WTC11 (cell line): ENCODE data around the gene MTMR3. TPM values are rescaled to one million over a fixed set of nuclear protein-coding genes. Genes with fewer than 3 reads are reported as not detected.

Source experiments
- ATAC-seq: fragments of 200-7000 bp; cut with Tn5 transposase; 2 replicates; pipeline ENCODE4 v1.10.0; 2021; ENCODE audit warnings: mild to moderate bottlenecking, moderate library complexity
- CTCF ChIA-PET: fragments of 300-600 bp; sonication (Branson Sonifier 250); formaldehyde crosslinking; loops from one replicate; lab custom pipeline; 2021; ENCODE audit warnings: antibody characterized with exemption; lab: Charles Lee
- POLR2A ChIA-PET: fragments of 350-600 bp; sonication (Branson Sonifier 250); formaldehyde crosslinking; loops from one replicate; lab custom pipeline; 2021; ENCODE audit warnings: antibody characterized with exemption; lab: Charles Lee
- DNase-seq: peaks from one replicate; pipeline ENCODE4 v3.0.0; 2021; ENCODE audit warnings: low spot score
- H3K27ac Mint-ChIP-seq: 2 replicates; pipeline ENCODE4 v1.8.0; 2021; ENCODE audit warnings: mixed read lengths
- H3K27me3 Mint-ChIP-seq: 2 replicates; pipeline ENCODE4 v1.8.0; 2021; ENCODE audit warnings: low read depth, mild to moderate bottlenecking, moderate library complexity, mixed read lengths
- H3K36me3 Mint-ChIP-seq: 2 replicates; pipeline ENCODE4 v1.8.0; 2021; ENCODE audit warnings: mixed read lengths
- H3K4me1 Mint-ChIP-seq: 2 replicates; pipeline ENCODE4 v1.8.0; 2022; ENCODE audit warnings: mixed read lengths
- H3K4me3 Mint-ChIP-seq: 2 replicates; pipeline ENCODE4 v1.8.0; 2021; ENCODE audit warnings: mild to moderate bottlenecking, moderate library complexity, mixed read lengths
- H3K9me3 Mint-ChIP-seq: 2 replicates; pipeline ENCODE4 v1.8.0; 2021; ENCODE audit warnings: mixed read lengths
- AFF4 ChIP-seq: sonication (generic); formaldehyde crosslinking; IDR thresholded peaks from 2 replicates; pipeline ENCODE4 v1.8.1; 2023; ENCODE audit warnings: mild to moderate bottlenecking, missing genetic modification reagents, borderline replicate concordance
- CREB1 ChIP-seq: sonication (generic); formaldehyde crosslinking; IDR thresholded peaks from 2 replicates; pipeline ENCODE4 v1.8.0; 2023; ENCODE audit warnings: mild to moderate bottlenecking, missing genetic modification reagents
- CREM ChIP-seq: sonication (generic); formaldehyde crosslinking; IDR thresholded peaks from 2 replicates; pipeline ENCODE4 v1.8.1; 2022; ENCODE audit warnings: mild to moderate bottlenecking, missing genetic modification reagents, moderate library complexity
- CTCF ChIP-seq: fragments of 200-600 bp; IDR thresholded peaks from 2 replicates; pipeline ENCODE4 v1.8.0; 2022; ENCODE audit warnings: antibody characterized with exemption
- EMX1 ChIP-seq: fragments of 250-450 bp; sonication (Bioruptor Pico); IDR thresholded peaks from 2 replicates; pipeline ENCODE4 v1.8.0; 2021; ENCODE audit warnings: mild to moderate bottlenecking
- ESRRA ChIP-seq: sonication (generic); formaldehyde crosslinking; IDR thresholded peaks from 2 replicates; pipeline ENCODE4 v1.8.1; 2022; ENCODE audit warnings: mild to moderate bottlenecking, missing genetic modification reagents, borderline replicate concordance
- IRF1 ChIP-seq: sonication (generic); formaldehyde crosslinking; IDR thresholded peaks from 2 replicates; pipeline ENCODE4 v1.8.0; 2023; ENCODE audit warnings: missing genetic modification reagents
- MXD4 ChIP-seq: fragments of 250-450 bp; sonication (Bioruptor Pico); IDR thresholded peaks from 2 replicates; pipeline ENCODE4 v1.8.0; 2021; ENCODE audit warnings: mild to moderate bottlenecking, moderate library complexity, borderline replicate concordance
- PRDM15 ChIP-seq: sonication (generic); formaldehyde crosslinking; IDR thresholded peaks from 2 replicates; pipeline ENCODE4 v1.8.0; 2022; ENCODE audit warnings: missing genetic modification reagents
- SMAD3 ChIP-seq: sonication (generic); formaldehyde crosslinking; IDR thresholded peaks from 2 replicates; pipeline ENCODE4 v1.8.0; 2022; ENCODE audit warnings: missing genetic modification reagents, mild to moderate bottlenecking, borderline replicate concordance
- TP53 ChIP-seq: sonication (generic); formaldehyde crosslinking; IDR thresholded peaks from 2 replicates; pipeline ENCODE4 v1.8.1; 2023; ENCODE audit warnings: mild to moderate bottlenecking, missing genetic modification reagents
- ZNF121 ChIP-seq: sonication (generic); formaldehyde crosslinking; IDR thresholded peaks from 2 replicates; pipeline ENCODE4 v1.8.0; 2023; ENCODE audit warnings: missing genetic modification reagents
- ZNF138 ChIP-seq: sonication (generic); formaldehyde crosslinking; conservative IDR thresholded peaks from 2 replicates; pipeline ENCODE4 v1.8.1; 2022; ENCODE audit warnings: mild to moderate bottlenecking, moderate library complexity, missing genetic modification reagents
- ZNF232 ChIP-seq: sonication (generic); formaldehyde crosslinking; IDR thresholded peaks from 2 replicates; pipeline ENCODE4 v1.8.0; 2022; ENCODE audit warnings: mild to moderate bottlenecking, missing genetic modification reagents
- total RNA-seq: library from RNA; stranded (reverse); gene quantifications from 3 replicates; pipeline ENCODE4 v1.2.3, GENCODE V29; 2021

Gene MTMR3
- total RNA-seq, 1 experiment from 2014 or later = 19.2 TPM

- Mint-ChIP-seq H3K36me3 (peaks cover 5% of the 10 kb centered on the region), H3K4me3 (no peak overlapping the region), H3K27me3 (no peaks in the 10 kb centered on the region), H3K4me1 (peaks cover 7% of the 10 kb centered on the region), H3K27ac (no peak overlapping the region), H3K9me3 (no peaks in the 10 kb centered on the region)
- ChIA-PET POLR2A (no interaction called here), CTCF (no interaction called here)
- DNase-seq = no peak
- ATAC-seq = no peak
- no peak for TF ChIP-seq CREM (CRISPR knock-in tag)
- TF ChIP-seq AFF4 (CRISPR knock-in tag) = no peak
- no peak for TF ChIP-seq CREB1 (CRISPR knock-in tag)
- TF ChIP-seq ESRRA = no peak
- no peak for TF ChIP-seq PRDM15 (CRISPR knock-in tag)
Measured at GRCh38 chr22:29977107-29977506, 94.1 kb downstream of the MTMR3 start.

GRCh38 chr22:29979777-29980321, 96.9 kb downstream of the MTMR3 start:
- H3K27me3 Mint-ChIP-seq = no peaks in the 10 kb centered on the region
- no peak overlapping the region for H3K27ac Mint-ChIP-seq
- ATAC-seq (no peak), DNase-seq (no peak)
- H3K4me1 Mint-ChIP-seq = 0 out of 2 replicates have a peak, but pooled peaks cover under 1% of the 10 kb centered on the region
- CTCF ChIA-PET = interaction anchor here (1.0 kb wide), 1 partner anchor 25 kb away, joined by 5 read pairs; no protein-coding TSS in a partner anchor
- H3K36me3 Mint-ChIP-seq = peaks cover 5% of the 10 kb centered on the region
- no peak for TF ChIP-seq TP53 (CRISPR knock-in tag)
- TF ChIP-seq ZNF232 = no peak
- H3K9me3 Mint-ChIP-seq = no peaks in the 10 kb centered on the region
- POLR2A ChIA-PET = interaction anchor here (0.5 kb wide), 1 partner anchor 39 kb away, joined by 3 read pairs; no protein-coding TSS in a partner anchor
- H3K4me3 Mint-ChIP-seq = no peak overlapping the region

- no peak overlapping the region for H3K27ac Mint-ChIP-seq
- ATAC-seq (no peak), DNase-seq (no peak)
- H3K4me3 Mint-ChIP-seq = no peak overlapping the region
- ChIA-PET CTCF (no interaction called here), POLR2A (no interaction called here)
- no peaks in the 10 kb centered on the region for H3K27me3 Mint-ChIP-seq
- peaks cover 8% of the 10 kb centered on the region for H3K4me1 Mint-ChIP-seq
- H3K9me3 Mint-ChIP-seq = no peaks in the 10 kb centered on the region
- peaks cover 5% of the 10 kb centered on the region for H3K36me3 Mint-ChIP-seq
- no peak for TF ChIP-seq MXD4 (CRISPR knock-in tag)
- peak; percentile 58; the same call in 1 of the 2 replicates for TF ChIP-seq ZNF121 (CRISPR knock-in tag)
Measured at GRCh38 chr22:29983296-29983917, 100.4 kb downstream of the MTMR3 start.

- Mint-ChIP-seq H3K27ac (peak overlapping the region; percentile 59; the same call in 1 of the 2 replicates), H3K4me1 (peaks cover 8% of the 10 kb centered on the region), H3K36me3 (no peaks in the 10 kb centered on the region), H3K27me3 (no peaks in the 10 kb centered on the region), H3K4me3 (no peak overlapping the region), H3K9me3 (no peaks in the 10 kb centered on the region)
- ChIA-PET POLR2A (no interaction called here), CTCF (interaction anchor here (0.6 to 1.9 kb wide), 2 partner anchors 16 to 19 kb away, joined by 3 to 8 read pairs; no protein-coding TSS in a partner anchor)
- ATAC-seq (peak; percentile 30; the same call in 1 of the 2 replicates), DNase-seq (no peak)
- TF ChIP-seq PRDM15 (CRISPR knock-in tag) (no peak), IRF1 (CRISPR knock-in tag) (no peak), EMX1 (no peak), ZNF138 (CRISPR knock-in tag) (no peak), SMAD3 (no peak), CTCF (no peak)
Measured at GRCh38 chr22:29985912-29986311, 102.9 kb downstream of the MTMR3 start.
